B cell (primary cell): Measurements from ENCODE around the gene OLIG2. TPM values are rescaled to one million over a fixed set of nuclear protein-coding genes. Genes with fewer than 3 reads are reported as not detected.

Experiments
- ATAC-seq: fragments of 200-7000 bp; cut with Tn5 transposase; one replicate; pipeline ENCODE4 v1.10.0; 2021; ENCODE audit warnings: low read depth, mild to moderate bottlenecking, moderate number of reproducible peaks, moderate library complexity
- CTCF ChIA-PET: fragments of 350-600 bp; sonication (Branson Sonifier 250); formaldehyde crosslinking; loops from one replicate; lab custom pipeline; 2021; ENCODE audit warnings: antibody characterized with exemption, inconsistent platforms; lab: Charles Lee
- POLR2A ChIA-PET: fragments of 350-600 bp; sonication (Branson Sonifier 250); formaldehyde crosslinking; loops from one replicate; lab custom pipeline; 2021; ENCODE audit warnings: antibody characterized with exemption; lab: Charles Lee
- DNase-seq: peaks from one replicate; pipeline ENCODE4 v3.0.0; 2013
- H2AFZ ChIP-seq: 2 replicates; pipeline ENCODE4 v1.6.1; 2012; ENCODE audit warnings: mild to moderate bottlenecking, low read depth, low read length; ENCODE audit not compliant: insufficient read depth, poor library complexity, severe bottlenecking
- H3K27ac ChIP-seq, 2 donors: 1 replicate in 1 of 2; 2 replicates in 1 of 2; pipeline ENCODE4 v1.5.1; 2012 to 2013; ENCODE audit warnings: low read length in 2 of 2, mild to moderate bottlenecking in 2 of 2, moderate library complexity in 1 of 2
- H3K27me3 ChIP-seq, 4 experiments: fragments of 200-600 bp in 1 of 4; sonication (generic) in 1 of 4; replicated peaks in 1 of 4; 1 replicate in 2 of 4; 2 replicates in 2 of 4; pipeline versions ENCODE4 v1.6.1 to v1.7.0; 2013 to 2016; ENCODE audit warnings: low read length in 3 of 4, mild to moderate bottlenecking in 2 of 4, mixed read lengths in 1 of 4, moderate library complexity in 1 of 4; ENCODE audit not compliant: insufficient read depth in 4 of 4, control insufficient read depth in 3 of 4; ENCODE audit errors: control extremely low read depth in 1 of 4
- H3K36me3 ChIP-seq, 2 experiments: replicated peaks in 1 of 2; 1 replicate in 1 of 2; 2 replicates in 1 of 2; pipeline versions ENCODE4 v1.6.1 to v1.7.1; 2013; ENCODE audit warnings: low read length in 1 of 2; ENCODE audit not compliant: insufficient read depth in 2 of 2, control insufficient read depth in 1 of 2; ENCODE audit errors: control extremely low read depth in 1 of 2, extremely low read depth in 1 of 2
- H3K4me1 ChIP-seq, 2 donors: fragments of 200-600 bp in 1 of 2; sonication (generic) in 1 of 2; 1 replicate in 1 of 2; 2 replicates in 1 of 2; pipeline versions ENCODE4 v1.5.1 to v1.6.1; 2013 to 2017; ENCODE audit warnings: low read length in 2 of 2; ENCODE audit not compliant: control insufficient read depth in 2 of 2, insufficient read depth in 2 of 2
- H3K4me2 ChIP-seq: replicated peaks from 2 replicates; pipeline ENCODE3; 2012; ENCODE audit warnings: mild to moderate bottlenecking, low read depth, low read length; ENCODE audit not compliant: poor library complexity, severe bottlenecking
- H3K4me3 ChIP-seq, 5 experiments: fragments of 200-600 bp in 1 of 5; sonication (generic) in 1 of 5; 1 replicate in 3 of 5; 2 replicates in 2 of 5; pipeline versions ENCODE4 v1.5.1 to v1.7.0; 2011 to 2016; ENCODE audit warnings: low read length in 4 of 5, mild to moderate bottlenecking in 4 of 5, low read depth in 2 of 5, control low read depth in 1 of 5, moderate library complexity in 1 of 5; ENCODE audit not compliant: insufficient read depth in 1 of 5; ENCODE audit errors: control extremely low read depth in 1 of 5, extremely low read depth in 1 of 5
- H3K79me2 ChIP-seq: fragments of 200-600 bp; sonication (generic); one replicate; pipeline ENCODE4 v1.6.0; 2016; ENCODE audit warnings: low read length; ENCODE audit not compliant: control insufficient read depth, insufficient read depth
- H3K9ac ChIP-seq: fragments of 200-600 bp; sonication (generic); 2 replicates; pipeline ENCODE4 v1.6.1; 2017; ENCODE audit warnings: mild to moderate bottlenecking, low read length, moderate library complexity
- H3K9me3 ChIP-seq, 3 donors: one replicate each; pipeline versions ENCODE4 v1.6.1 to v1.7.1; 2013; ENCODE audit warnings: low read length in 2 of 3; ENCODE audit not compliant: control insufficient read depth in 2 of 3, insufficient read depth in 1 of 3; ENCODE audit errors: control extremely low read depth in 1 of 3
- H4K20me1 ChIP-seq: 2 replicates; pipeline ENCODE4 v1.6.0; 2012; ENCODE audit warnings: mild to moderate bottlenecking, low read length; ENCODE audit not compliant: insufficient read depth, control insufficient read depth, poor library complexity, severe bottlenecking
- H3K27ac Mint-ChIP-seq: one replicate; pipeline ENCODE4 v1.8.0; 2021; ENCODE audit warnings: mixed read lengths
- H3K27me3 Mint-ChIP-seq: one replicate; pipeline ENCODE4 v1.8.0; 2021; ENCODE audit warnings: mixed read lengths
- H3K4me1 Mint-ChIP-seq: one replicate; pipeline ENCODE4 v1.8.0; 2021; ENCODE audit warnings: mixed read lengths
- H3K4me3 Mint-ChIP-seq: one replicate; pipeline ENCODE4 v1.8.0; 2021; ENCODE audit warnings: mixed read lengths
- H3K9me3 Mint-ChIP-seq: one replicate; pipeline ENCODE4 v1.8.0; 2022; ENCODE audit warnings: mixed read lengths; ENCODE audit not compliant: insufficient read depth
- CTCF ChIP-seq: fragments of 200-600 bp; IDR thresholded peaks from one replicate; pipeline ENCODE4 v1.8.0; 2022; ENCODE audit warnings: antibody characterized with exemption, mild to moderate bottlenecking
- EZH2 ChIP-seq: IDR thresholded peaks from 2 replicates; pipeline ENCODE4 v1.6.1; 2012; ENCODE audit warnings: borderline replicate concordance, low read depth, mild to moderate bottlenecking, moderate library complexity, low read length; ENCODE audit not compliant: insufficient read depth, poor library complexity, severe bottlenecking
- WGBS: methylation state at CpG from one replicate; pipeline ENCODE4 v1.1.5; 2013; ENCODE audit warnings: missing lambda C conversion rate; ENCODE audit not compliant: insufficient coverage; 5-methylcytosine and 5-hydroxymethylcytosine counted together
- intact Hi-C: fragments of 100-400 bp; cut with micrococcal nuclease; formaldehyde crosslinking; loops from one replicate; pipeline ENCODE4 v1.10.0; 2022
- polyA plus RNA-seq: library from polyadenylated mRNA; depleted of rRNA; stranded (reverse); fragments of >200 nt; gene quantifications from 2 replicates; pipeline ENCODE4 v1.2.3, GENCODE V29; 2012
- total RNA-seq, 2 donors: library from RNA; stranded (reverse); fragments of 120-200 nt in 1 of 2; gene quantifications; 1 replicate in 1 of 2; 2 replicates in 1 of 2; pipeline versions ENCODE4 v1.2.3 to v1.2.4, GENCODE V29; 2013 to 2022

The OLIG2 gene
- total and polyA plus RNA-seq, 2 donors (not counting 1 experiment from before 2014, with no cell fraction given), result not detected

- DNase-seq (peak; percentile 28), ATAC-seq (no peak)
- Histone ChIP-seq H2AFZ (no peak overlapping the region), H3K9ac (no peak overlapping the region), H3K27me3 (peaks cover 0 to 79% (median 39%) of the 10 kb centered on the region in 4 experiments), H3K79me2 (no peaks in the 10 kb centered on the region), H3K36me3 (no peaks in the 10 kb centered on the region), H3K9me3 (peaks cover 0 to 47% (median 0%) of the 10 kb centered on the region in 3 donors), H3K4me3 (no peak overlapping the region), H3K4me2 (peak overlapping the region; percentile 51), H3K27ac (no peak overlapping the region), H4K20me1 (no peaks in the 10 kb centered on the region), H3K4me1 (peaks cover 40 to 44% of the 10 kb centered on the region in 2 donors)
- 9% methylated on average over 22 of the region's 28 CpGs for WGBS
- Mint-ChIP-seq H3K4me1 (peaks cover 27% of the 10 kb centered on the region), H3K27ac (no peak overlapping the region), H3K4me3 (peak overlapping the region; percentile 40), H3K27me3 (peaks cover 59% of the 10 kb centered on the region), H3K9me3 (no peaks in the 10 kb centered on the region)
- ChIA-PET POLR2A (no interaction called here), CTCF (no interaction called here)
- TF ChIP-seq CTCF (no peak), EZH2 (no peak)
- intact Hi-C loops, result no loop called here
Measured at GRCh38 chr21:33028773-33029384, 3.1 kb downstream of the OLIG2 start.

GRCh38 chr21:33029385-33029921 is 3.7 kb downstream of the OLIG2 start:
- no peak for TF ChIP-seq EZH2
- no peak for TF ChIP-seq CTCF
- peak overlapping the region; percentile 51 for H3K4me2 ChIP-seq
- H4K20me1 ChIP-seq, result no peaks in the 10 kb centered on the region
- no peak overlapping the region for H3K9ac ChIP-seq
- H3K4me1 ChIP-seq, result peaks cover 37 to 41% of the 10 kb centered on the region in 2 donors
- Mint-ChIP-seq H3K27ac (no peak overlapping the region), H3K27me3 (peaks cover 56% of the 10 kb centered on the region), H3K4me1 (peaks cover 23% of the 10 kb centered on the region), H3K4me3 (peak overlapping the region; percentile 40), H3K9me3 (no peaks in the 10 kb centered on the region)
- POLR2A ChIA-PET, result no interaction called here
- 59% methylated on average over 18 of the region's 19 CpGs for WGBS
- peaks cover 0 to 73% (median 36%) of the 10 kb centered on the region in 4 experiments for H3K27me3 ChIP-seq
- H3K36me3 ChIP-seq, result no peaks in the 10 kb centered on the region
- H2AFZ ChIP-seq, result no peak overlapping the region
- no peak overlapping the region for H3K27ac ChIP-seq
- ATAC-seq, result no peak
- no peaks in the 10 kb centered on the region for H3K79me2 ChIP-seq
- DNase-seq, result no peak
- peaks cover 0 to 45% (median 0%) of the 10 kb centered on the region in 3 donors for H3K9me3 ChIP-seq
- H3K4me3 ChIP-seq, result no peak overlapping the region
- CTCF ChIA-PET, result no interaction called here
- intact Hi-C loops, result no loop called here
